H1 (cell line): ENCODE results near the gene ARF3. TPM values are rescaled to one million over a fixed set of nuclear protein-coding genes. Genes with fewer than 3 reads are reported as not detected.
A peak's percentile ranks its signal among the peaks of the same experiment; 100 is the strongest.

ENCODE experiments used
- ASH2L ChIP-seq: fragments of 200-600, 300-600 bp; sonication (generic); IDR thresholded peaks from one replicate; pipeline ENCODE4 v1.7.1; 2017; ENCODE audit warnings: low read length
- CBX5 ChIP-seq: fragments of 300-800, 300-1000 bp; sonication (generic); IDR thresholded peaks from 2 replicates; pipeline ENCODE4 v1.7.1; 2016; ENCODE audit warnings: antibody characterized with exemption, low read length, low read depth
- CHD2 ChIP-seq: IDR thresholded peaks from 2 replicates; pipeline ENCODE4 v1.6.1; 2012; ENCODE audit warnings: low read length, improper control_type of control experiment
- EGR1 ChIP-seq: IDR thresholded peaks from 2 replicates; pipeline ENCODE4 v1.6.1; 2011; ENCODE audit warnings: low read depth, low read length, borderline replicate concordance
- EZH2 ChIP-seq: fragments of 200-600 bp; sonication (generic); IDR thresholded peaks from 2 replicates; pipeline ENCODE4 v1.7.1; 2012; ENCODE audit warnings: low read depth, mild to moderate bottlenecking, moderate library complexity, low read length, inconsistent platforms; ENCODE audit not compliant: severe bottlenecking
- GTF2F1 ChIP-seq: IDR thresholded peaks from 2 replicates; pipeline ENCODE4 v1.6.1; 2012; ENCODE audit warnings: low read depth, low read length, improper control_type of control experiment, borderline replicate concordance
- PHF8 ChIP-seq: fragments of 200-600 bp; sonication (generic); conservative IDR thresholded peaks from 2 replicates; pipeline ENCODE4 v1.7.1; 2012; ENCODE audit warnings: low read depth, mild to moderate bottlenecking, inconsistent platforms, low read length, moderate library complexity
- POLR2AphosphoS5 ChIP-seq: IDR thresholded peaks from 2 replicates; pipeline ENCODE4 v1.6.1; 2011; ENCODE audit warnings: low read depth, low read length
- RAD21 ChIP-seq, 2 experiments: IDR thresholded peaks in 1 of 2; conservative IDR thresholded peaks in 1 of 2; 2 replicates each; pipeline ENCODE4 v1.6.1; 2011; ENCODE audit warnings: low read depth in 2 of 2, low read length in 2 of 2, improper control_type of control experiment in 1 of 2, inconsistent platforms in 1 of 2, mild to moderate bottlenecking in 1 of 2, moderate library complexity in 1 of 2
- SIN3A ChIP-seq, 2 experiments: IDR thresholded peaks in 1 of 2; conservative IDR thresholded peaks in 1 of 2; 2 replicates each; pipeline ENCODE4 v1.6.1; 2011 to 2012; ENCODE audit warnings: low read length in 2 of 2, improper control_type of control experiment in 1 of 2, low read depth in 1 of 2, mild to moderate bottlenecking in 1 of 2
- SUZ12 ChIP-seq: fragments of 200-600 bp; sonication (generic); IDR thresholded peaks from 2 replicates; pipeline ENCODE4 v1.6.1; 2012; ENCODE audit warnings: mild to moderate bottlenecking, inconsistent platforms, low read length, moderate library complexity, mixed read lengths
- TBP ChIP-seq: IDR thresholded peaks from 2 replicates; pipeline ENCODE4 v1.6.1; 2011; ENCODE audit warnings: low read depth, low read length, improper control_type of control experiment
- TEAD4 ChIP-seq: IDR thresholded peaks from 2 replicates; pipeline ENCODE4 v1.6.1; 2012; ENCODE audit warnings: low read depth, low read length, inconsistent platforms, mixed read lengths
- polyA plus RNA-seq, 7 experiments: library from polyadenylated mRNA; depleted of rRNA in 3 of 7; stranded (reverse) in 5 of 7; unstranded in 2 of 7; fragments of >200 nt in 5 of 7; fragments of 200-250 nt in 2 of 7; gene quantifications; 1 replicate in 5 of 7; 2 replicates in 1 of 7; 4 replicates in 1 of 7; pipeline versions ENCODE4 v1.2.1 to v1.2.3, GENCODE V29; 2011 to 2013; ENCODE audit warnings: missing spikeins in 2 of 7, mixed read lengths in 2 of 7
- total RNA-seq: library from RNA; stranded (reverse); fragmentation: NEBNext Ultra II Directional; extraction: Animal tissue kit (Norgen Biotek cat#: 25700); gene quantifications from 2 replicates; pipeline ENCODE4 v1.2.1, GENCODE V29; 2021
- TF ChIP-seq, protein P1 (sequence below): IDR thresholded peaks from 2 replicates; pipeline ENCODE4 v1.6.1; 2011; ENCODE audit warnings: low read length, improper control_type of control experiment
- TF ChIP-seq, protein P2 (sequence below), 3 experiments: IDR thresholded peaks; 1 replicate in 2 of 3; 2 replicates in 1 of 3; pipeline versions ENCODE4 v1.5.1 to v1.6.1; 2011; ENCODE audit warnings: low read length in 3 of 3, mild to moderate bottlenecking in 3 of 3, inconsistent platforms in 2 of 3, low read depth in 1 of 3, moderate library complexity in 1 of 3; ENCODE audit not compliant: insufficient read depth in 1 of 3; ENCODE audit errors: control extremely low read depth in 1 of 3

The ARF3 gene
- total and polyA plus RNA-seq, 2 of the 8 experiments (the other 6 are each of a cell fraction or from before 2014, with no cell fraction given): 231 to 250 TPM

DNA sequence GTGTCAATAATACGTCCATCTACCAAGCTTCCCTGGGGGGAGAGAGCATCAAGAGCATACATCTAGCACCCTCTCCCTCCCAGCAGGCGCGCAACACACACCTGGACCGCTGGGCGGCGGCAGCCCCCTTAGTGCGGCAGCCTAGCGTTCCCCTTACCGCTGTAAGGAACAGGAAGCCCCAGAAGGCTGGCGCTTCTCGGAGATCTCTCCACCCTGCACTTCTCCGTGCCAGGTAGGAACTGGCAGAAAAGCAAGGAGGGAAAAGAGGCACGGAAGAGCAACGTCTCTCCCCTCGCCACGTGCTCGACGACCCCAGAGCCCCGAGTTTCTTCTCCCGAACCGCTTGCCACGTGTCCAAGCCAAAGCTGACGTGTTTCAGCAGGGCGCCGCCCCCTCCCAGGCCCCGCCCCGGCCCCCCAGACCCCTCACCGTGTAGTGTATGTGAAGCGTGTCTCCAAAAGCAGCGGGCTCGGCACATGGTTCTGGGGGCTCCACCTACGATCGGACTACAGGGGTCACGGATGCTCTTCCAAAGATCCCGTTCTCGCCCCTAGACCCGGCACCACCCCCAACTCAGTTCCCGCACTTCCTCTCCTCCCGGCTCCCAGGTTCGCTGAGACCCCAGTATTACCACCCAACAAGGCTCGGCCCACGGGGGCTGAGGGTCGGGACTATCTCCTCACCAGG is 32.5 kb downstream of the ARF3 start (continued):
- TF ChIP-seq SUZ12 (no peak), GTF2F1 (no peak; the same call in 1 of the 2 replicates), POLR2AphosphoS5 (peak; percentile 39; the same call in 1 of the 2 replicates), EGR1 (no peak), SIN3A (conservative IDR thresholded peaks at IDR 0.05 in 1 of 2, IDR thresholded peaks at IDR 0.05 in 1 of 2; ENCODE audit: low read depth in 1 of 2, low read length in 2 of 2) (peak in 1 of 2 experiments; percentile 57; a peak in 2 of 4 replicates), CHD2 (no peak), RAD21 (IDR thresholded peaks at IDR 0.05 in 1 of 2, conservative IDR thresholded peaks at IDR 0.05 in 1 of 2; ENCODE audit: low read depth in 2 of 2, low read length in 2 of 2) (peak; percentile 46 to 61), CBX5 (no peak), TEAD4 (0 out of 2 replicates have a peak, but pooled peaks have one; percentile 3), PHF8 (no peak), EZH2 (no peak), ASH2L (peak; percentile 80), TBP (no peak)
- TF ChIP-seq, protein P1, sequence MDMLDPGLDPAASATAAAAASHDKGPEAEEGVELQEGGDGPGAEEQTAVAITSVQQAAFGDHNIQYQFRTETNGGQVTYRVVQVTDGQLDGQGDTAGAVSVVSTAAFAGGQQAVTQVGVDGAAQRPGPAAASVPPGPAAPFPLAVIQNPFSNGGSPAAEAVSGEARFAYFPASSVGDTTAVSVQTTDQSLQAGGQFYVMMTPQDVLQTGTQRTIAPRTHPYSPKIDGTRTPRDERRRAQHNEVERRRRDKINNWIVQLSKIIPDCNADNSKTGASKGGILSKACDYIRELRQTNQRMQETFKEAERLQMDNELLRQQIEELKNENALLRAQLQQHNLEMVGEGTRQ: peak; percentile 58
- TF ChIP-seq, protein P2, sequence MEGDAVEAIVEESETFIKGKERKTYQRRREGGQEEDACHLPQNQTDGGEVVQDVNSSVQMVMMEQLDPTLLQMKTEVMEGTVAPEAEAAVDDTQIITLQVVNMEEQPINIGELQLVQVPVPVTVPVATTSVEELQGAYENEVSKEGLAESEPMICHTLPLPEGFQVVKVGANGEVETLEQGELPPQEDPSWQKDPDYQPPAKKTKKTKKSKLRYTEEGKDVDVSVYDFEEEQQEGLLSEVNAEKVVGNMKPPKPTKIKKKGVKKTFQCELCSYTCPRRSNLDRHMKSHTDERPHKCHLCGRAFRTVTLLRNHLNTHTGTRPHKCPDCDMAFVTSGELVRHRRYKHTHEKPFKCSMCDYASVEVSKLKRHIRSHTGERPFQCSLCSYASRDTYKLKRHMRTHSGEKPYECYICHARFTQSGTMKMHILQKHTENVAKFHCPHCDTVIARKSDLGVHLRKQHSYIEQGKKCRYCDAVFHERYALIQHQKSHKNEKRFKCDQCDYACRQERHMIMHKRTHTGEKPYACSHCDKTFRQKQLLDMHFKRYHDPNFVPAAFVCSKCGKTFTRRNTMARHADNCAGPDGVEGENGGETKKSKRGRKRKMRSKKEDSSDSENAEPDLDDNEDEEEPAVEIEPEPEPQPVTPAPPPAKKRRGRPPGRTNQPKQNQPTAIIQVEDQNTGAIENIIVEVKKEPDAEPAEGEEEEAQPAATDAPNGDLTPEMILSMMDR (IDR thresholded peaks at IDR 0.05; ENCODE audit: control extremely low read depth in 1 of 3, insufficient read depth in 1 of 3, low read depth in 1 of 3, low read length in 3 of 3): peak; percentile 64 to 71 (median 69)
